ENCODE results near the gene PGAP1.
"Not testable (repeated sequence)": the region's sequence is repeated elsewhere in the genome, so short reads cannot be mapped to it uniquely, and the experiment has no call there.

Gene PGAP1

GRCh38 chr2:196949116-196949515 is 22.6 kb upstream of the PGAP1 start:
- no peak for DNase-seq

- no peak for DNase-seq
These were observed 18.1 kb upstream of the PGAP1 start for GRCh38 chr2:196944570-196944969.

DNA sequence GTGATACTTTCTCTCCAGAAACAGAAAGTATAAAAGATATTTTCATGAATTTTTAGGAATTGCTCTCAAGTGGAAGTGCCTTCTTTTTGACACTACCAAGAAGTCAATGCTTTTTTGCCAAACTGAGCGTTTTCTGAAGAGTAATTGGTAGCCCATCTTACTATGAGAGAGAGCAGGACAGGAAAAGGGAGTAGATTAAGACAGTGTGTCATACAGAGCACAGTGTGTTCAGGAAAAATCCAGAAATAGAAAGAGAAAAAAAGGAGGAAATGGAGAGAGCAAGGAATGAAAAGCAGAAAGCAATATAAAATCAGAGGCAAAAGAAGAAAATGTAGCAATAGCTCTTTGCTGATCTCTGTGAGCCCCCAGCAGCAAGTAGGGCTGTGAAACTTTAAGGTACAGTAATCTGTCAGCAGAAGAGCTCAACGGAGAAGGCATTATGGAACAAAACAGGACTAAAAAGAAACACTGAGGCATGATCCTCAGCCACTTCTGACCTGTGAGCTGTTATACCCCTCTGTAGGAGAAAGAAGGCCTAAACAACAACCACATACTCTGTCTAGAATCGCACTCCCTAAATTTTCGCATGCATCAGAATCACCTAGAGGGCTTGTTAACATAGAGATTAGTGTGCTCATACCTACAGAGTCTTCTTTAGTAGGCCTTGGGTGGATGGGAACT is 15.0 kb upstream of the PGAP1 start:
- DNase-seq: no peak

DNA sequence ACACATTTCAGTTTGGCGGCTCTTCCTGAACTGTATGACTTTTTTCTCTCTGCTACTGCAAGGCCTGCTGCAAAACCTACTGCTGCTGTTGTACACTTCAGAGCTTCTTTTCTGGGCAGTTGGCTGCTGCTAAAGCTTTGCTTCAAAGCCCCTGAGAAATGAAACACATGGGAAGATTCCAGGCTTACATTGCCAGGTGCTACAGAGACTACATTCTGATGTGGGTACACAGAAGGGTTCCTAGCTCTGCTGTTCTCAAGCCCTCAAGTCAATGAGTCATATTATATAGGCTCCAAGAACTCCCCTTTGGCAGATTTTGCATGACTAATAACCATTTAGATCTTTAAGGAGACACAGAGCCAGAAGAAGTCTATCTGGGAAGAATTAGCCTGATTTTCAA is 12.9 kb upstream of the PGAP1 start:
- no peak for DNase-seq

DNA sequence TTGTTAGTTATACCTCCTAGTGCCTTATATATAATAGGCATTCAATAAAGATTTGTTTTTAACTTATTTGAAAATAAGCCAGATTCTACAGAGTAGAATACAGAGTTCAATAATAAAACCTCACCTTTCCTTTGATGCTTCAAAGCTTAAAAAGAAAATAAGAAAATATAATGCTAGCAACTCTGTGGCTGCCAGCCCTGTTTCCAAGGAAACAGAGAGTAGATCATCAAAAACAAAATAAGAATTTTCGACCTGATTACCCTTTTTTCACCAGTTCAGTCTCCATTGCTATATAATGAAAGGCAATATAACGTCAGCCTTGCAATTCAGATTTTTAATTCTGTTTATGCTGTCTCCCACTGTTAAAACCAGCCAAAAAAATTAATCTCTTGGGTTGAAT is 8.9 kb upstream of the PGAP1 start:
- no peak for DNase-seq

DNA sequence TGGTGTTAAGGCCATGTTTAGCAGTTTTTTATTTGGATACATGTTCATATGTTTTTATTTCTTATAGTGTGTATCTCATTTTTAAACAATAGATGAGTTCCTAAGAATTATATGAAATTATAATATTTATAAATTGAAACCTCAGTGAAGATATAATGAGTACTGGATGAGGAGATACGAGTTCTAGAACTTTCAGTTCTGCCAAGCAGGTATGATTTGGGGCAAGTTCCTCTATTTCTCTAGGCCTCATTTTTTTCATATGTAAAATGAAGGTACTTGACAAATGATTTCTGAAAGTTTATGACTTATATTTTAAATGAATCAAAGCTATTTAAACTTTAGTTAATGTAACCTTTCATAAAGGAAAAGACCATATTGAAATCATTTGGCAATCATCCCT is 8.2 kb upstream of the PGAP1 start:
- DNase-seq: no peak

DNA sequence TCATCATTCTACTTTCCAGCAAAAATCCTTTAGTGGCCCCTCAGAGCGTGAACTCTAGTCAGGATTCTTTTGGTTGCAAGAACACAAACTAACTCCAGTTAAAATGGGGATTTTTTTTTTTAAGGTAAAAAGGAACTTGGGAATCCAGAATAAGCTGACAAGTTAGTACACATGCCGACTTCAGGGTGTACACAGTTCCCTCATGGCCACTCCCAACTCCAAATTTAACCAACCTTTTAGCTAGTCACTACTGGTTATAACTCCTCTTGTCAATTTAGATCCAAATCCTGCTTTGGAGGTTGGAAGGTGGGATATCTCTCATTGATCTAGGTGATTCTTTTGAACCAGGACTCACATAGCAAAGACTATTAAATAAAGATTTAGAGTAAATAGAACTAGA is 5.0 kb upstream of the PGAP1 start:
- DNase-seq: no peak

DNA sequence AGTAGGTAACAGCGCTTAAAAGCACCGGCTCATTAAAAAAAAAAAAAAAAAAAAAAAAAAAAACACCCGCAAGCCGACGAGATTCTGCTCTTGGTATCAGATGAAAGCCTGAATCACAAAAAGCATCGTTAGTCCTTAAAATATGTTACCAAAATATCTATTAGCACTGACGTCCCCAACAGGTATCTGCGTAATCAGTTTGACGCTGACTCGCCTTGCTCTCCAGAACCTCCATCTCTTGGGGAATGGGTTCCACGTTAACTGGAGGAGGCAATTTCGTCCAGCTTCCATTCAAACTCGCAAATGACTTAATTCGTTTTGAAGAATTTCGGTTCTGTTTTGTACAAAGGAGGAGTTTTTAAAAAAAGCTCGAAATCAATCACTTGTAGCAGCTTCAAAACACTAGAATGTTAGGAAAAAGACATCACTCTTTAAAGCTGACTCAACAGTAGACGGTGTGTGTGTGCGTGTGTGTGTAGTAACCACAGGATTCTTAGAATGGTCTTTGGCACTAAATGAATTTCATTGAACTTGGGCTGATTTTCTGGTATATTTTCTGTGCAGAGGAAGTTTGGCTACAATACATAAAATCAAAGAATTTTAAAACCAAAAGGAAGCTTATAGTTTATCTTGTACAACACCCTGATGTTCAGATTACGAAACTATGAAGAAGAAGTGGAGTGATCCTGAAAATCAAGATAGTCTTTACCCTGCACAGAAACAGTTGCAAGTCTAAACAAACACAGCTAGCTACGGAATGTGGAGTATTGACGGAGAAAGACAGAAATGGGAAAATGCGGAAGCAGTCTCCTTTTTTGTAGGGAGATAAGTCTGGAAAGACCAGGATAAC is 1.1 kb upstream of the PGAP1 start:
- peak; percentile 73 for DNase-seq

DNA sequence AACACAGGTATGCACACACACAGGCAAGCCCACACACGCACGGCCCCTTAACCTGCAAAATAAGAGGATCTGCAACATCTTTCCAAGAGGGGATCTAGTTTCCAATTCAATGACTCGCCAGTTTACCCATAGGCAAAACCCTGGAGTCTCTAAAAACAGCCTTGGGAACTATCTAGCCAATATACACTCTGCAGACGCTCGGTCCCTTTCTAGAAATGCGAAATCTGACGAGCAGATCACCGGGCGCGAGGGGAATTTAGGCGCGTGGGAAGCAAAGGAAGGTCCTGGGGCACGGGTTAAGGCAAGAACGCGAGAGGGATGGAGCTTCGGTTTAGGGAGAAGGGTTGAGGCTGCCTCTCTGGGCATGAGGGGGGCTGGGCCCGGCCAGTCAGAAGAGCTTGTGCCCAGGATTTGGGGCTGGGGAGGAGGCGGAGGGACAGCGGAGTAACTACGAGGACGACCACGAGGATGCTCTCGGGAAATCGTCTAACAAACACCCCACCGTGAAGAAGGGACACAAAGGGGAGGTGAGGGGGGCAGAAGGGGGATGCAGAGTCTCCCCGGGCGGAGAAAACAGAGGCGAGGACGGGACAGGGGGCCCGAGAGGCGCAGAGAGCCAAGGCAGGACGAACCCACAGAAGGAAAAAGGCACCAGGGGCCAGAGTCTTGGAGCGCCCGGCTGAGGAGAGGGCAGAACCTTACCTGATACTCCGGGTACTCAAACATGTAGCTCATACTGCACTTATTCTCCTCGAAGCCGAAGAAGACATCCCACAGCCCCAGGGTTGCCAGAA is 542 bp downstream of the PGAP1 start:
- peak; percentile 77 for DNase-seq

DNA sequence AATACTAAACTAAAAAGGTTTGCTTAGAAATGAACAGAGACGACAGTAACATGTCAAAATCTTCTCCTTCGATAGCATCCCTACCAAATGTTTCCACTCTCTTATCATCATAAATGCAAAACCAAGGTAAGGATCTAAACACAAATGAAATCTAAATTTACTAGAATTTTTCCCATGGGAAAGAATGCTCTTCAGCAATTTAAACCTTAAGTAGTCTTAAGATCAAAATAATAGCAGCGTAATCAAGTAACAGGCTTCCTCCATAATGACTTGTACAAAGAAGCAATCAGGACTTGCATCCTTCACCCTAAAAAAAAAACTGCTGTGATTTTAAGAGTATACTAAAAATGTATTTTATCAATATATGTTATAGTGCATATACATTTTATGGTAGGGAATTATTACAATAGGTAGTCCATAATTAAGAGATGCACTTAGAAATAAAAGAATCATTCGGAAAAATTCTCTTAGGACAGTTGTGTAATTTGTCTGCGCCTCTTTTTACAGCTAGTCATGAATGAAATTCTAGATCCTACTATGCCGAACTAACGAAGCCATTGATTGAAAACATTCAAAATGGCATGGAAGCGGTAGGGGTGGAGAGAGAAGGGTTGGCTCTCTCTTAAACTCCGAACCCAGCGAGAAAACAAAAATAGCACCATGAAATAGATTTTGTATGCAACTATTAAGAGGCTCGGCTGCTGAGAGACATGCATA is 1.3 kb downstream of the PGAP1 start:
- DNase-seq: no peak

- no peak for DNase-seq
These were observed 2.5 kb downstream of the PGAP1 start for GRCh38 chr2:196924051-196924450.

GRCh38 chr2:196918927-196919326 is 7.6 kb downstream of the PGAP1 start:
- DNase-seq: no peak

DNA sequence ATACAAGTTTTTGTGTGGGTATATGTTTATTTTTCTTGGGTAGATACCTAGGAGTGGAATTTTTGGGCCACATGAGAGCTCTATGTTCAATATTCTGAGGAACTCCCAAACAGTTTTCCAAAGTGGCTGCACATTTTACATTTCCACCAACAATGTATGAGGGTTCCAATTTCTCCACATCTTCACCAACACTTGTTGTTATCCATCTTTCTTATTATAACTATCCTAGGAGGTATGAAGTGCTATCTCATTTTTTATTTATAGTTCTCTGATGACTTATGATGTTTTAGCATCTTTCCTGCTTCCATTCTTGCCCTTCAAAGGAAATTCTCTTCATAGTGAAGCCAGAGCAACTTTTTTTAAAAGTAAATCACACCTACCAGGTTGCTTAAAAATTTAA is 8.7 kb downstream of the PGAP1 start:
- no peak for DNase-seq

DNA sequence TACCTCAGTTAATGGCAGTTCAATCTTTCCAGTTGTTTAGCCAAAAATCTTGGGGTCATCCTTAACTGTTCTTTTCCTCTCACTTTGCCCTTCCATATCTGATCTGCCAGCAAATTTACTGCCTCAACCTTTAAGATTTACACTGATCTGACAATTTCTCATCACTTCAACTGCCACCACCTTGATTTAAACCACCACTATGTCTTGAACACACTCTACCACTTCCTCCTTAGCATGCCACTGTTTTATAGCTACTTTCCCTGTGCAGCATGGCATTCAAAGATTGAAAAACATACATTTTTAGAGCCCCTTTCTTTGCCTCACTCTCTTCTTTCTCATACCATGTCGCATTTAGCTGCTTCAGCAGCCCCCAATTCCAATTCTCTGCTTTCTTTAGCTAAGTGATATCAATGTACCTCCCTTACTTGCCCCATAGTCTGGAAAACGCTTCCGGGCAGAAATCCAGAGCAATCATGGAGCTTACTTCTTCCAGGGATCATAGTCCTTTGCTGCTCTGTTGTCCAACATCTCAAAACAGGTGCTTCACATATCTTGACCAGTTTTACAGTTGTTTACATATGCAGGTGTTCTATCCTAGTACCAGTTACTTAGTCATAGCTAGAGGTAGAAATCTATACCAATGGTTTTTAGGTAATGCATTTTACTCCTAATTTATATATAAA is 10.9 kb downstream of the PGAP1 start:
- no peak for DNase-seq

GRCh38 chr2:196914867-196915460 is 11.5 kb downstream of the PGAP1 start:
- no peak for DNase-seq

DNA sequence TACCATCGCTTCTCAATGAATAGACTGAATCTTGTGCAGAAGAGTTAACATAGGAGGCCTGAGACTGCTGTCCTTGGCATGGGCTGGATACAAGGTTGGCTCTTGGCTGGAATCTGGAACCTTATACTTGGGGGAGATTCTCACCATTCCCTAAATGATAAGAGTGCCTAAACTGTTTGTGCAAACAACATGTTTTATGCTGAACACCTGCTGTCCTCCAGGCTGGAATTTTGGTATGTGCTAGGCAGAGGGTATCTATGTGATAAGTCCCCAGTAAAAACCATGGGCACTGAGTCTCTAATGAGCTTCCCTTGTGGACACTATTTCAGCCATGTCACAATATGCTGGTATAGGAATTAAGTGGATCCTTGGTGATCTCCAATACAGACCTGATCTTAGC is 12.8 kb downstream of the PGAP1 start:
- DNase-seq: no peak

DNA sequence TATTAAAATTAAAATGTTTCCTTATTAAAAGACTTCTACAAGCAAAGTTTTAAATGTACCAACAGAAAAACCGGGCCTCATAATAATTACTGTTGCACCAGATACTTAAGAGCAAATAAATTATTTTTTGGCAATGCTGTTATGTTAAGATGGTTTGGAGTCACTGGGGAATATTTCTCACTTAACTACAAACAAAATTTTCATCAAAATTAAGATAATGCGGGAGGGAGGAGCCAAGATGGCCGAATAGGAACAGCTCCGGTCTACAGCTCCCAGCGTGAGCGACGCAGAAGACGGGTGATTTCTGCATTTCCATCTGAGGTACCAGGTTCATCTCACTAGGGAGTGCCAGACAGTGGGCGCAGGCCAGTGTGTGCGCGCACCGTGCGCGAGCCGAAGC is 21.1 kb downstream of the PGAP1 start:
- not testable (repeated sequence) for DNase-seq

DNA sequence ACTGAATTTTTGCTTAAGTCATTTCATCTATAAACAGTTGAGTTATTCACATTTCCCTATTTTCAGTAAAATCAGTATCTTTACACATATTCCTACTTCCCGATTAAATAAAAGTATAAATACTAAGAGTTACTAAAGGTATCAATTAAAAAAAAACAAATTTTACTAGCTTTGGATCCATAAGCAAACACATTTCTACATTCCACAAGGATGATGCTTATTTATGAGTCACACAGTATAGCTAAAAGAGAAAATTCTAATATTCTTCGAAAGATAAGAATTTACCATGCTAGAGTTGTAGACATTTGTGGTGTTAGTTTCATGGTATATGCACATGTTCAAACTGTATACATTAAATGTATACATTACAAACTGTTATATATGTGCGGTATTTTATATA is 23.7 kb downstream of the PGAP1 start:
- DNase-seq: no peak

DNA sequence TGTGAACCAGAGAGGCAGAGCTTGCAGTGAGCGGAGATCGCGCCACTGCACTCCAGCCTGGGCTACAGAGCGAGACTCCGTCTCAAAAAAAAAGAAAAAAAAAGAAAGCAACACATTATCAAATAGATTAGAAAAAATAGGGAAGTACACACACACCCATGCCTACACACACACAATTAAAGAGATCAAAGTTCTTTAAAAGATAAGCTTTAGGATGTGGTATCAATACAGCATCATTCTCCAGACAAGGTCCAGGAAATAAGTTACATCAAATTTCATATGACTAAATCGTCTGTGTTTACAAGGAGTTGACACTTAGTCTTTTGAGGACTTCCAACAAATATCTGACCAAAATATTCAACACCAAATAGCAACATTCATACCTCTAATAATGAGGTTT is 25.7 kb downstream of the PGAP1 start:
- no peak for DNase-seq

DNA sequence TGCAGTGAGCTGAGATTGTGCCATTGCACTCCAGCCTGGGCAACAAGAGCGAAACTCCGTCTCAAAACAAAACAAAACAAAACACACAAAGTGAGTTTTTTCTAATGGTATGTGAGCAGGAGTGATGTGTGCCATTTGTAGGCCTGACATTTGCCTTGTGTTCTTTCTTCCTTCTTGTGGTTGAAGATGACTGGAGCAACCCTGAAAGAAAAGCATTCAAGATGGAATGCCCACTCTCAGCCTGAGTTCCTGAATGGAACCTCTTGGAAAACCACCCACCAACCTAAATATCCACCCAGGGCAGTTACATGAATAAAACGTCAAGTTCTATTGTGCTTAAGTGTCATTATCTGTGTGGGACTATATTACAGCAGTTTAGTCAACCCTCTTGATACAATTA is 26.5 kb downstream of the PGAP1 start:
- DNase-seq: no peak

- no peak for DNase-seq
These were observed 35.4 kb downstream of the PGAP1 start for GRCh38 chr2:196891136-196891535.

- no peak for DNase-seq
These were observed 39.1 kb downstream of the PGAP1 start for GRCh38 chr2:196887431-196887830.

Data from activated effector memory CD4-positive, alpha-beta T cell treated with anti-CD3 and anti-CD28 coated beads, Interleukin-2, amount 50 U/mL, for 16 hours (primary cell).